SKM-1 (cell line): ENCODE data around the gene B3GNT4.
"Not testable (repeated sequence)": the region's sequence is repeated elsewhere in the genome, so short reads cannot be mapped to it uniquely, and the experiment has no call there.

Experiments used
- DNase-seq: peaks from one replicate; lab custom pipeline; 2025; ENCODE audit not compliant: unreplicated experiment; lab: John Stamatoyannopoulos, UW

The B3GNT4 gene

DNA sequence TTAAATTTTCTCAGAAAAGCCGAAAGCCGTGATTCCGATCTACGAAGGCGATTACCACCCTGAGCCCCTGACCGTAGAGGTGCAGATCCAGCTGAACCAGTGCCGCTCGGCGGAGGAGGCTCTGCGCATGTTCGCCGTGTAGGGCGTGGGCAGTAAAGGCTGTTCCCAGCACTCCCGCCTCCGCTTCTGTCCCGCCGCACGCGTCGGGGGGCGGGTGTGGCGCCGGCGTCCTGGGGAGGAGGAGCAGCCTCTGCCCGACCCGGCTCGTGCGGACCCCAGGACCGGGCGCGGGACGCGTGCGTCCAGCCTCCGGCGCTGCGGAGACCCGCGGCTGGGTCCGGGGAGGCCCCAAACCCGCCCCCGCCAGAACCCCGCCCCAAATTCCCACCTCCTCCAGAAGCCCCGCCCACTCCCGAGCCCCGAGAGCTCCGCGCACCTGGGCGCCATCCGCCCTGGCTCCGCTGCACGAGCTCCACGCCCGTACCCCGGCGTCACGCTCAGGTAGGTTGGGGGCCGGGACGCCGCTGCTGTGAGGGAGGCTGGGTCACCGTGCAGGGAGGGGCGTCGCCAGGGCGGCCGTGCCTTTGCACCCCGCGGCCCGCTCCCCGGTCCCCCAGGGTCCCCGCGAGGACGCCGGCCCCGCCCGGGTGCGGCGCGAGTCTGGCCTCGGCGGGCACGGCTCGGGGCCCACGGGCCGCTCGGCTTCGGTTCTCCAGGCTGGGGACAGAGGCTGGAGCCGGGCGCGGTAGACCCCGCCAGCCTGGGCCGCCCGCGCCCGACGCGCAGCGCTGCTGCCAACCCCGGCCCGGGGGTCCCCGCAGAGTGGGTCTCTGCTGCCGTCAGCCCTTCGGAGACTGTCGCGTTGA lies at the start of gene B3GNT4:
Gene B3GNT4 (plus strand): TSS at position 409 of the 866 bp plus-strand sequence. CDS start 910 bp downstream, outside the sequence.
- DNase-seq: no peak

DNA sequence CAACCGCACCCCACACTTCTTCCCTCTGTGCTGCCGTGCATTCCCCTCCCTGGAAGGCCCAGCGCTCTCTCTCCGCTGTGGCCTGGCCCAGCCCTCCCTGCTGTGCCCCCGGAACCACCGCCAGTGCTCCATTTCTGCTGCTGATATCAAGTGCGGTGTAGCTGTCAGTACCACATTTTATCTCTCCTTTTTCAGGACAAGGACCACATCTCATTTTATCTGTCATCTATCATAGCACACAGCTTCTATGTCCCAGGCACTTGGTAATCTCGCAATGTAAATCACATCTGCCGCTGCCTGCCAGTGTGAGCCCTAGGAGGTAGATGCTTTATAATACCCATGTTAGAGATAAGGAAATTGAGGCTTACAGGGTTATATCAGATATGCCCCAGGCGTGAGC lies 47.8 kb upstream of the B3GNT4 start:
- DNase-seq: no peak

DNA sequence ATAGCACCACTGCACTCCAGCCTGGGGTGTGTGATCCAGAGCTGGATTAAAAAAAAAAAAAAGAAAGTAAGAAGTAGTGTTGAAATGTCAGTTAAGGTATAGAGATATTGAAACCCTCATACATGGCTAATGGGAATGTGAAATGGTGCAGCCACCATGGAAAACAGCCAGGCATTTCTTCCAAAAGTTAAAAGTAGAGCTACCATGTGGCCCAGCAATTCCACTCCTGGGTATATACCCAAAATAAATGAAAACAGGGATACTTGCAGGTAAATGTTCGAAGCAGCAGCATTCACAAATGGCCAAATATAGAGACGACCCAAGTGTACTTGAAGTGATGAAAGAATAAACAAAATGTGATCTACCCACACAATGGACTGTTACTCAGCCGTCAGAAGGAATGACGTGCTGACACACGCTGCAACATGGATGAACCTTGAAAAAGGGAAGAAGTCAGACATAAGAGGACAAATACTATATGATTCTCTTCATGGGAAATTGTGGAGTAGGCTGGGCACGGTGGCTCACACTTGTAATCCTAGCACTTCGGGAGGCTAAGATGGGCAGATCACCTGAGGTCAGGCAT lies 44.7 kb upstream of the B3GNT4 start:
- DNase-seq: no peak

DNA sequence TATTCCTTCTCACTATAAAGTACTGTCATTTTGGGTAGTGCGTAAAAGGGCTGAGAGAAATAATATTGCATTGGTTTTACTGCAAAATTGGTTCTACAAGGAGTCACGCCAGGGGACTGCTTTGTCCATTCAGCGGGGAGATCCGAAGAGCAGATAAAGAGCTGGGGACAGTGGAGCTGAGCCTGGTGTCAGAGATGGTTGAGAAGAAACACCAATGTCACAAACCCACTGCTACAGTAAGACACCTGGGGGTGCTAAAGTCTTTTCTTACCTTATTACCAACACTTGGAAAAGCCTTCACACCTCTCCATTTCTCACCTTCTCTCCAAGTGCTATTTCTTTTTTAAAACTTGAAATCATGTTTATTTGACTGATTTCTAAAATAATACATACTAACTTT lies 43.6 kb upstream of the B3GNT4 start:
- DNase-seq: no peak

DNA sequence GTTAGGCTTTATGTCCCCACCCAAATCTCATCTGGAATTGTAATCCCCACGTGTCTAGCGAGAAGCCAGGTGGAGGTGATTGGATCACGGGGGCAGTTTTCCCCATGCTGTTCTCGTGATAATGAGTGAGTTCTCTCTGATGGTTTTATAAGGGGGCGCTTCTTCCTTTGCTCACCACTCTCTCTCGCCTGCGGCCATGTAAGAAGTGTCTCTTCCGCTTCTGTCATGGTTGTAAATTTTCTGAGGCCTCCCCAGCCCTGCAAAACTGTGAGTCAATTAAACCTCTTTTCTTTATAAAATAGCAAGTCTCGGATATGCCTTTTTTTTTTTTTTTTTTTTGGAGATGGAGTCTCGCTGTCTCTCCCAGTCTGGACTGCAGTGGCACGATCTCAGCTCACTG lies 42.7 kb upstream of the B3GNT4 start:
- DNase-seq: no peak

DNA sequence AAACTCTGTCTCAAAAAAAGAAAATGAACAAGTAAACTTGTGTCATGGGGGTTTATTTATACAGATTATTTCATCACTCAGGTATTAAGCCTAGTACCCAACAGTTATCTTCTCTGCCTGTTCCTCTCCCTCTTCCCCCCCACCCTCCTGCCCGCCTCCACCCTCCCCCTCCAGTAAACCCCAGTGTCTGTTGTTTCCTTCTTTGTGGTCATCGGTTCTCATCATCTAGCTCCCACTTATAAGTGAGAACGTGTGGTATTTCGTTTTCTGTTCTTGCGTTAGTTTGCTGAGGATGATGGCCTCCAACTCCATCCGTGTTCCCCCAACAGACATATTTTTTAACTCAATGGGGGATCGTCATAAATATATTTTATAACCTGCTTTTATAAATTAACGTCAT lies 41.8 kb upstream of the B3GNT4 start:
- no peak for DNase-seq

DNA sequence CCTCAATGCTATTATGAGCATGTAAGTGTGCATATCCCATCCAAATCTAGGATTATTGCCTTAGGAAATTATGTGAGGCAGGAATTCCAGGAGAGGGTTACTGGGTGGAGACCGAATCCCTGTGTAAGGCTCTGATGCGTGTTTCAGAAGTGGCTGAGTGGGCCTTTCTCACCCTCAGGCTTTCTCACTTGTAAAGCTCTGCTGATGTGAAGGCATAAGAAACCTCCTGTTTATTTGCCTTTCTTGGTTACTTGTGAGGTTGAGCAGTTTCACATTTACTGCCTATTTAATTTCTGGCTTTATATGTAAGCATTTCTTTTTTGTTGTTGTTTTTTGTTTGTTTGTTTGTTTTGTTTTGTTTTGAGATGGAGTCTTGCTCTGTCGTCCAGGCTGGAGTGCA lies 40.5 kb upstream of the B3GNT4 start:
- DNase-seq: no peak

DNA sequence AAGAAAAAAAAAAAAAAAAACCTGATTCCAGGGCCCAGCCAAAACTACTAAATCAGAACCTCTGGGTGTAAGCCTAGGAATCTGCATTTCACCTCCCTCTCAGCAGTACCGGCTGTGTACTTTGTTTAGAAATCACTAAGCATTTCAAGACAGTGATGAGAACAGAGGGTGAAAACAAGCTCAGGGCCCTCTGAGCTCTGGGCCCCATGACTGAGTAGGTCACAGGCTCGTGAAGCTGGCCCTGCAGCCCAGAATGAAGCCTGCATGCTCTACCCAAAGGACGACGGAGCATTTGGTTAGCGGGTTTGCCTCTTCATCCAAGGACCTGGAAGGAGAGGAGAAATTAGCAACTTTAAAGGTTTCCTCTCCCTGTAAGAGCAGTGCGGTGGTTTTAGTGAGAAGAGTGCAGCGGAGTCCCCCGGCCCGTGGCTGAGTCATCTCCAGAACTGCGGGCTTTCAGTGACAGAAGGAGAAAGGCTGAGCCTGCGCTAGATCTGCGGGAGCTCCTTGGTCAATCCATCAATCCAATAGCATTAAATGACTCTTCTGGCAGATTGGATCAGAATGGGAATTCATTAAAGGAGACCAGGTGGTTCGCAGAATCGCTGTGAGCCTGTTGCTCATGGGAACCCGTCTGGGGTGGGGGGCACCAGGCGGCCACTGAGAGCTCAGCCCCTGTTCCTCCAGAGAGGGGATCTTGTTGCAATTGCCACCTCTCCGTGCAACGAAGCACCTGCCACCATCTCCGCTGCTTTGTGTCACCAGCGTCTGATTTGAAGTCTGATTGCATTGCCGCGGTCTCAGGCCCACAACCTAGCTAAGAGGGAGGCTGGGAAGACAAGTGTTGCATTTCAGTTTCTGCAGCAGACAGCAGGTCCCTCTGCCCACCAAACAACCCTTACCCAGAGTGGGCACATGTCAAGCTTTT lies 36.8 kb upstream of the B3GNT4 start:
- DNase-seq: no peak

DNA sequence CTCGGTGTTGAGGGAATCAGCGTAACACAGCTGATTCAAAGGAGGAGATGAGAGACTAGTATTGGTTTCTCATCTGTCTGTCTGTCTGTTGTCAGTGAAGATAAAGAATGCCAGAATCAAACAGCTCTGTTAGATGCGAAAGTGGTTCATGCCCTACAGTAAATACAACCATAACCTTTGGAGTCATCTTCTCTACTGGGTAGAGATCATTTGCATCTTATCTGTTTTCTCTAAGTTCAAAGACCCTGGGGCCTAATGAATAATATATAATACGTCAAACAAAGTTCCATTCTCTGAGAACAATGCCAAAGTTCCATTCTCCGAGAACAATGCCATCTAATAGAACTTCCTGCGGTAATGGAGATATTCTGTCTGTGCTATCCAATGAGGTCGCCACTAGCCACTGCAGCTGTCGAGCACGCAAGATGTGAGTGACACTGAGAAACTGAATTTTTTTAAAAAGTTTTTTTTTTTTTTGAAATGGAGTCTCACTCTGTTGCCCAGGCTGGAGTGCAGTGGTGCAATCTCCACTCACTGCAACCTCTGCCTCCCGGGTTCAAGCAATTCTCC lies 36.1 kb upstream of the B3GNT4 start:
- no peak for DNase-seq

DNA sequence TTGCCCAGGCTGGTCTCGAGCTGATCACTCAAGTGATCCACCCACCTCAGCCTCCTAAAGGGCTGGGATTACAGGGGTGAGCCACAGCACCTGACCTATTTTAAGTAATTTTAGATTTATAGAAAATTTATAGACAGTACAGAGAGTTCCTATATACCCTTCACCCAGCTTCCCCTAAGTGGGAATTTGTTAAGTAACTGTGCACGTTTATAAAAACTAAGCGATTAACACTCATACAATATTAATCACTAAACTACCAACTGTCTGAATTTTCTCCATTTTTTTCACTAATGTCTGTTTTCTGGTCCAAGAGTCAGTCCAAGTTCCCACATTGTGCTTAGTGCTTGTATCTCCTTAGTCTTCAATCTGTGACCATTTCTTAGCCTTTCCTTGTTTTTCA lies 35.0 kb upstream of the B3GNT4 start:
- DNase-seq: no peak

DNA sequence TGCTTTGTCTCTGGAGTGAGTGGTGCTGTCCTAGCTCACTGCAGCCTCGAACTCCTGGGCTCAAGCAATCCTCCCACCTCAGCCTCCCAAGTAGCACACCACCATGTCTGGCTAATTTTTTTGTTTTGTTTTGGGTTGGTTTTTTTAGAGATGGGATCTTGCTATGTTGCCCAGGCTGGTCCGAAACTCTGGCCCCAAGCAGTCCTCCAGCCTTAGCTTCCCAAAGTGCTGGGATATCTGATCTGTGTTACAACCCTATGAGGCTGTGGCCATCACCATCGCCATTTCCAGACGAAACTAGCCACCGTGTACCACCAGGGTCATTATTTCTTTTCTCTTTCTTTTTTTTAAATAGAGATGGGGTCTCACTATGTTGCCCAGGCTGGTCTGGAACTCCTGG lies 32.1 kb upstream of the B3GNT4 start:
- DNase-seq: no peak

DNA sequence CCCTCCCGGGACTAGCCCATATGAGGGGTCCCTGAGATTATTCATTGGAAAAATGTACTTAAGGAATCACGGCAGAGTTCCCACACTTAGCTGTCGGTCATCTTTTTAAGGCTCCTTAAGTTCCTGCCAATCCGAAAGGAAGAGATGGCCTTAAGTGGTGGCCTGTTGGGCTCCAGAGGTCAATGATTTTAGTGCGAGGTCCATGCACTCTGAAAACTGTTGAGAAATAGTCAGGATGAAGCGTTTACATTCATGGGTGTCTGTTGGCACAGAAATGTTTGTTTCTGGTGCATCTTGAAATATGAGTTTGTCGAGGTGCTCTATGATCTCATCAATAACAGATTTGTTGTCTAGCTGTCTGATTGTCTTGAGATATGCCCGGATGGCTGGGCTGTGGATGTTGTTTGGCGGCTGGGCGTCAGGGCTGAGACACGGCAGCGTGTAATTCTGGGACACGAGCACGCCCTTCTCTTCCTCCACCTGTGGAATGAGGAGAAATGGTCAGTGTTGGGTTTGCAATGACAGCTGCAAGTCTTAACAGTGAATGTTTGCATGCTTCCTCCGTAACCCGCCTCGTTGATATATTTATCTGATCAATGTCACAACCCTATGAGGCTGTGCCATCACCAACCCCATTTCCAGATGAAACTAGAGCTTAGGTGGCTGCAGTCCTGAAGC lies 31.1 kb upstream of the B3GNT4 start:
- no peak for DNase-seq

DNA sequence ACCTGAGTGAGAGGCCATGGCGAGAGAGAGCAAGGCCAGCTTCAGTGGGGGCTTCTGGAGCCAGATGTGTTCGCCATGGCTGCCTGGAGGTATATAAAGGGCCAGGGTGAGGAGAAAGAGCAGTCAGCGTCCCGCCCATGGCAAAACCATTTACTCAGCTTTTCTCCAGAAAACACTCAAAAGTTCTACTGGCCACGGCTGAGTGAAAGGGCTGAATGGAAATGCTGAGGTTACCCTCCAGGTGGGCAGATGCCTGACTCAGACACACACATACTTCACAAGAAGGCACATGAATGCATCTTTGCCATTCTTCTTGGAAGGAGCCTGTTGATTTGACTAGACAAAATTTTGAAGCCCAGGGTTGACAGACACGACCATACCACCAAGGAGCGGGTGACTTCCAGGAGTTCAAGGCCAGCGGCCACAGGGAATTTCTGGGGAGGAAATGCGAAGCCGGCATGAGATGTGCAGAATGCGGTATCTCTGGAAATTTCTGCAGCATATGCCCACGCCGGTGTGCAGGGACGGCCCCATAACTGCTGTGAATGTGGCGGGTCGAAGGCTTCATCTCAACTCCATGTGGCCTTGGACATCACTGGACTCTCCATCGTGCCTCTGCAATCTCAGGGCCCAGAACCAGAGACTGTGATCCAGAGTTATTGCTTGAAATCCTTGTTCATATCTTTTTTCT lies 29.2 kb upstream of the B3GNT4 start, which contains the start of gene IL31:
Gene IL31 (minus strand): TSS at position 67 of the 691 bp plus-strand sequence. CDS start 49 bp downstream, at position 18.
- DNase-seq: no peak

DNA sequence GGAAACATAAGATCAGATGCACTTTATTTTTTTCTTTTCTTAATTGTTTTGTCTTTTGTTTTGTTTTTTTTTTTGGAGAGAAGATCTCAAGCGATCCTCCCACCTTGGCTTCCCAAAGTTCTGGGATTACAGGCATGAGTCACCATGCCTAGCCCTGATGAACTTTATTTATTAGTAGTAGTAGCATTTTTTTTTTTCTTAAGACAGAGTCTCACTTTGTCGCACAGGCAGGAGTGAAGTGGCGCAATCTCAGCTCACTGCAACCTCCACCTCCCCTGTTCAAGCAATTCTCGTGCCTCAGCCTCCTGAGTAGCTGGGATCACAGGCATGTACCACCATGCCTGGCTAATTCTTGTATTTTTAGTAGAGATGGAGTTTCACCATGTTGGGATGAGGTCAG lies 27.0 kb upstream of the B3GNT4 start:
- DNase-seq: not testable (repeated sequence)

DNA sequence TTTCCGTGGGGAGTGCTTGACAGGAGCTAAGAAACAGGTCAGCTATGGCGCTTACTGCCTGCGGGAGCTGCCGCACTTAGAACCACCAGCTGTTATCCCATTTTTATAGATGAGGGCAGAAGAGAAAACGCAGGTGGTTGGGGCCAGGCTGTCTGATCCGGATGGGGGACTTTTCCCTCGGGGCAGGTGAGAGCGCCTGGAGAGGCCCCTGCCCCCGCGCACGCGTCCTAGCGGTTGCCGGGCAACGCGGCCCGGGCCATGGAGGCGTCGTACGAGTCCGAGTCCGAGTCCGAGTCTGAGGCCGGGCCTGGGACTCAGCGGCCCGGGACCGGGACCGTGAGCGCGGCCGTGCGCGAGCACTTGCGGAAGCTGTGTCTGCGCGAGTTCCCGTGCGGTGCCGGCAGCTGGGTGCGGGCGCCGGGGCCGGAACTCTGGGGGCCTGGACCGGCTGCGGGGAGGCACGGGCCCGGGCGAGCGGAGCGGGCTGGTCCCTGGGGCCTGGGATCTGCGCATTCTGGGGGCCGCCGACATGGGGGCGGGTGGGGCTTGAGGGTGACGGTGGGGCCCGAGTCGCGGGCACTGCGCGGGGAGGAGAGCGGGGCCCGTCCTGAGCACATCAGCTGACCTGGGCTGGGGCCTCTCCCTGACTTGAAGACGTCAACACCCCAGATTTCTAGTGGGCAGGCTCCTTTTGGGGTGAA lies 20.5 kb upstream of the B3GNT4 start, which contains the start of gene LRRC43:
Gene LRRC43 (plus strand): TSS at position 237 of the 701 bp plus-strand sequence. CDS start 22 bp downstream, at position 259.
- no peak for DNase-seq

DNA sequence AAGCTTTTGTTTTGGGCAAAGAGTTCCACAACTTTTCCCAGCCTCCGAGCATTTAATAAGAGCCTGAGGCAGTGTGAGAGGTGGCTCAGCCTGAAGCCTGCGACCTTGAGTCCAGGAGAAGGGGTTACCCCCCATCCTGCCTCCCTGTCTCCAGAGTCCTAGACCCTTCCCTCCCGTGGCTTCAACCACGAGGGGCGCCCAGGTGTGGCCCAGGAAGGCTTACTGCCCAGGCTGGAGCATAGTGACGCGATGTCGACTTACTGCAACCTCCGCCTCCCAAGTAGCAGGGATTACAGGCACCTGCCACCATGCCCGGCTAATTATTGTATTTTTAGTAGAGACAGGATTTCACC lies 19.9 kb upstream of the B3GNT4 start:
- DNase-seq: no peak

DNA sequence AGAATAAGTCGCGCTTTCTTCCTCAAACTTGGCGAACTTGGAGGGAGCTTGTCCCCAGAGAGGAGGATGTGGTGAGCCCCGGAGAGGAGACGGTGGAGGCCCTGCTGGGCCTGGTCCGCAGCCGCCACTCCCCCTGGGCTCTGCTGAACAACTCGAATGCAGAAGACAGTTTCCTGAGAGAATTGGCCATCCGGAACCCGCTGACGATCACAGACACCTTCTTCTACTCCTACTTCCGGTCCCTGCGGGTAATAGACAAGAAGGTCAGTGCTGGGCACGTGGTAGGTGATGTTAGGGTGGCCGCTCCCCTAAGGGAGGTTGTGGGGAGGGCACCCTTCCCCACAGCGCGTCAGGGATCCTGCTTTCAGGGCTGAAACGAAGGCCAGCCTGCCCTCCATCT lies 19.0 kb upstream of the B3GNT4 start:
- no peak for DNase-seq

DNA sequence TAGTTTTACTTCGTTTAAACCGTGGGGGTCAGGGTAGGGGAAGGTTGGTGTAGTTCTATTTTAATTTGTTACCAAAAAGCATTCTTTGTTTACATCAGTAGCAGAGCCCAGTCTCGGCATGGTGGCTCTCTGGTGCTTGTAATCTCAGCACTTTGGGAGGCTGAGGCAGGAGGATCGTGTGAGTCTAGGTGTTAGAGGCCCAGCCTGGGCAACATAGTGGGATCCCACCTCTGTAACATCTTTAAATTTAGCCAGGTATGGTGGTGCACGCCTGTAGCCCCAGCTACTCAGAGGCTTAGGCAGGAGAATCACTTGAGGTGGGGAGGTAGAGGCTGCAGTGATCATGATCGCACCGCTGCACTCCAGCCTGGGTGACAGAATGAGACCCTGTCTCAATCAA lies 18.4 kb upstream of the B3GNT4 start:
- DNase-seq: no peak

DNA sequence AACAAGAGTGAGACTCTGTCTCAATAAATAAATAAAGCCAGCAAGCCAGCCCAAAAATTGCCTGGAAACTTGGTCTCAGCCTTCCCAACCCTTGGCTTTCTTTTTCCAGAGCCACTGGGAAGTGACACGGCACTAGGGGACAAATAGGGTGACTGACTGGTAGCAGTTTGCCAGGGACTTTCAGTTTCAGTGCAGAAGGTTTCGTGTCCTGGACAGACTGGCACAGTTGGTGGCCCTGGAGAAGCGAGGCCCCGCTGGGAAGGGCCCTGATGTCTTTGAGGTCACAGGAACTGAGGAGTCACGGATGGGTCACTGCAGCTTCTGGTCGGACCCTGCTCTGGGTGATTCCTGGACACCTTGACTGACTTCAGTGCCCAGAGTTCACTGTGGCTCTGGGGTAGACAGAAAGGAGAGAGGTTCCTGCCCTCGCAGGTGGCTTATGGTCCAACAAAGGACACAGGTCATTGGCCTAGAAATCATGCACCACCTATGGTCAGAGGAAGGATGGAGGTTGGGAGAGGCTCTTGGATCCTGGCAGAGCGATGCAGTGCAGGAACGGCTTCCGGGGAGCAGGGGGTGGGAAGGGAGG lies 17.9 kb upstream of the B3GNT4 start:
- DNase-seq: no peak
